ENCODE data around the gene PAX5. TPM values are rescaled to one million over a fixed set of nuclear protein-coding genes. Genes with fewer than 3 reads are reported as not detected.

PAX5 gene
- total and polyA plus RNA-seq, 2 of the 13 experiments (the other 11 are each of a cell fraction or from before 2014, with no cell fraction given) = not detected

DNA sequence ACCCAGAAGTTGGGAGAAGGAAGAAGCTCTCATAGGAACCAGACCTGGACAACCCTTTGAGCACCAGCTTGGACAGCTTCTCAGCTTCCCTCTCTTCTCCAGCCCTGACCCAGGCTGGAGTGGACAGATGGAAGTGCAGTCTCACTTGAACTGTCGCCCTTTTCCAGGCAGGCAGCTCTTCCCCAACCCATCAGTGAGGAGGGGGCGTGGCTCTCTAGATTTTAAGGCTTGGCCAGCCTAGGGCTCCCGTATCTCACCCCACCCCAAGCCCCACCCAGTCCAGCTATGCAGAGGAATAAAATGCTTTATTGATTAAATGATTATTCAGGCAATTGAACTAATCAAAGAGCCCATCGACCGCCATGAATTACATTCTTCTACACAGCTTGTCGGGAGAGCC lies 2.2 kb downstream of the PAX5 start (continued):
- TF ChIP-seq, protein P1, sequence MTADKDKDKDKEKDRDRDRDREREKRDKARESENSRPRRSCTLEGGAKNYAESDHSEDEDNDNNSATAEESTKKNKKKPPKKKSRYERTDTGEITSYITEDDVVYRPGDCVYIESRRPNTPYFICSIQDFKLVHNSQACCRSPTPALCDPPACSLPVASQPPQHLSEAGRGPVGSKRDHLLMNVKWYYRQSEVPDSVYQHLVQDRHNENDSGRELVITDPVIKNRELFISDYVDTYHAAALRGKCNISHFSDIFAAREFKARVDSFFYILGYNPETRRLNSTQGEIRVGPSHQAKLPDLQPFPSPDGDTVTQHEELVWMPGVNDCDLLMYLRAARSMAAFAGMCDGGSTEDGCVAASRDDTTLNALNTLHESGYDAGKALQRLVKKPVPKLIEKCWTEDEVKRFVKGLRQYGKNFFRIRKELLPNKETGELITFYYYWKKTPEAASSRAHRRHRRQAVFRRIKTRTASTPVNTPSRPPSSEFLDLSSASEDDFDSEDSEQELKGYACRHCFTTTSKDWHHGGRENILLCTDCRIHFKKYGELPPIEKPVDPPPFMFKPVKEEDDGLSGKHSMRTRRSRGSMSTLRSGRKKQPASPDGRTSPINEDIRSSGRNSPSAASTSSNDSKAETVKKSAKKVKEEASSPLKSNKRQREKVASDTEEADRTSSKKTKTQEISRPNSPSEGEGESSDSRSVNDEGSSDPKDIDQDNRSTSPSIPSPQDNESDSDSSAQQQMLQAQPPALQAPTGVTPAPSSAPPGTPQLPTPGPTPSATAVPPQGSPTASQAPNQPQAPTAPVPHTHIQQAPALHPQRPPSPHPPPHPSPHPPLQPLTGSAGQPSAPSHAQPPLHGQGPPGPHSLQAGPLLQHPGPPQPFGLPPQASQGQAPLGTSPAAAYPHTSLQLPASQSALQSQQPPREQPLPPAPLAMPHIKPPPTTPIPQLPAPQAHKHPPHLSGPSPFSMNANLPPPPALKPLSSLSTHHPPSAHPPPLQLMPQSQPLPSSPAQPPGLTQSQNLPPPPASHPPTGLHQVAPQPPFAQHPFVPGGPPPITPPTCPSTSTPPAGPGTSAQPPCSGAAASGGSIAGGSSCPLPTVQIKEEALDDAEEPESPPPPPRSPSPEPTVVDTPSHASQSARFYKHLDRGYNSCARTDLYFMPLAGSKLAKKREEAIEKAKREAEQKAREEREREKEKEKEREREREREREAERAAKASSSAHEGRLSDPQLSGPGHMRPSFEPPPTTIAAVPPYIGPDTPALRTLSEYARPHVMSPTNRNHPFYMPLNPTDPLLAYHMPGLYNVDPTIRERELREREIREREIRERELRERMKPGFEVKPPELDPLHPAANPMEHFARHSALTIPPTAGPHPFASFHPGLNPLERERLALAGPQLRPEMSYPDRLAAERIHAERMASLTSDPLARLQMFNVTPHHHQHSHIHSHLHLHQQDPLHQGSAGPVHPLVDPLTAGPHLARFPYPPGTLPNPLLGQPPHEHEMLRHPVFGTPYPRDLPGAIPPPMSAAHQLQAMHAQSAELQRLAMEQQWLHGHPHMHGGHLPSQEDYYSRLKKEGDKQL (CRISPR knock-in tag; IDR thresholded peaks at IDR 0.05; ENCODE audit: low read depth) = no peak
- TF ChIP-seq, protein P2, sequence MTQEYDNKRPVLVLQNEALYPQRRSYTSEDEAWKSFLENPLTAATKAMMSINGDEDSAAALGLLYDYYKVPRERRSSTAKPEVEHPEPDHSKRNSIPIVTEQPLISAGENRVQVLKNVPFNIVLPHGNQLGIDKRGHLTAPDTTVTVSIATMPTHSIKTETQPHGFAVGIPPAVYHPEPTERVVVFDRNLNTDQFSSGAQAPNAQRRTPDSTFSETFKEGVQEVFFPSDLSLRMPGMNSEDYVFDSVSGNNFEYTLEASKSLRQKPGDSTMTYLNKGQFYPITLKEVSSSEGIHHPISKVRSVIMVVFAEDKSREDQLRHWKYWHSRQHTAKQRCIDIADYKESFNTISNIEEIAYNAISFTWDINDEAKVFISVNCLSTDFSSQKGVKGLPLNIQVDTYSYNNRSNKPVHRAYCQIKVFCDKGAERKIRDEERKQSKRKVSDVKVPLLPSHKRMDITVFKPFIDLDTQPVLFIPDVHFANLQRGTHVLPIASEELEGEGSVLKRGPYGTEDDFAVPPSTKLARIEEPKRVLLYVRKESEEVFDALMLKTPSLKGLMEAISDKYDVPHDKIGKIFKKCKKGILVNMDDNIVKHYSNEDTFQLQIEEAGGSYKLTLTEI (CRISPR knock-in tag; conservative IDR thresholded peaks at IDR 0.05) = no peak
- no peak for TF ChIP-seq SALL1 (CRISPR knock-in tag; IDR thresholded peaks at IDR 0.05)
- TF ChIP-seq HMGA1 (CRISPR knock-in tag; conservative IDR thresholded peaks at IDR 0.05) = no peak
- no peak for TF ChIP-seq NKX3-1 (CRISPR knock-in tag; IDR thresholded peaks at IDR 0.05)
- no peak for TF ChIP-seq MAFF (IDR thresholded peaks at IDR 0.05; ENCODE audit: low read depth, low read length)
- no peak for TF ChIP-seq KDM4B (CRISPR knock-in tag; IDR thresholded peaks at IDR 0.05)
- no peak for TF ChIP-seq BRD4 (CRISPR knock-in tag; IDR thresholded peaks at IDR 0.05)
- TF ChIP-seq NCOR1 (IDR thresholded peaks at IDR 0.05; ENCODE audit: borderline replicate concordance, low read length) = no peak
- TF ChIP-seq THAP11 (CRISPR knock-in tag; IDR thresholded peaks at IDR 0.05) = no peak
- no peak for TF ChIP-seq ZNF317 (CRISPR knock-in tag; IDR thresholded peaks at IDR 0.05)
- TF ChIP-seq, protein P3, sequence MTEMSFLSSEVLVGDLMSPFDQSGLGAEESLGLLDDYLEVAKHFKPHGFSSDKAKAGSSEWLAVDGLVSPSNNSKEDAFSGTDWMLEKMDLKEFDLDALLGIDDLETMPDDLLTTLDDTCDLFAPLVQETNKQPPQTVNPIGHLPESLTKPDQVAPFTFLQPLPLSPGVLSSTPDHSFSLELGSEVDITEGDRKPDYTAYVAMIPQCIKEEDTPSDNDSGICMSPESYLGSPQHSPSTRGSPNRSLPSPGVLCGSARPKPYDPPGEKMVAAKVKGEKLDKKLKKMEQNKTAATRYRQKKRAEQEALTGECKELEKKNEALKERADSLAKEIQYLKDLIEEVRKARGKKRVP (CRISPR knock-in tag; IDR thresholded peaks at IDR 0.05) = no peak

Data from HepG2 (cell line).